ENCODE data around the gene PLOD2. TPM values are rescaled to one million over a fixed set of nuclear protein-coding genes. Genes with fewer than 3 reads are reported as not detected.

The PLOD2 gene
- total RNA-seq, 4 donors from 2014 or later = 110 to 171 (median 156) TPM

DNA sequence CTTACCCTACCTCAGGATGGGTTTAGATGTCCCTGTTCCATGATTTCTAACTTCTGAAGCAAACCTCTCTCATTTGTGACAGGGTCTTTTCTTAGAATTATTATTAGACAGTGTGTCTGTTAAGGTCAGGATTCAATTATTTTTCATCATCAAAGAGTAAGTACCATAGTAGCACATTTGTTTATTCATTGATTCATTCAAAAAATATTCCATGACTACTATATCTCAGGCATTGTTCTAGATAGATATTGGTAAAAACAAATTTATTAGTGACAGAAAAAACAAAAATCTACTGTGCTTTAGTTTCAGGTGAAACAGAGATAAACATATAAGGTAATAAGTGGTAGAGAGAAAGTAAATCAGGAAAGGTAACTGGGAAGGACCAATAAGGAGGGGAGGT, 3.5 kb upstream of the PLOD2 start:
- Histone ChIP-seq H3K9me3 (no peaks in the 10 kb centered on the region), H3K27ac (peak overlapping the region; percentile 64 to 96 (median 95)), H3K4me3 (replicated peaks in 1 of 3) (no peak overlapping the region), H3K36me3 (no peaks in the 10 kb centered on the region), H3K4me1 (peaks cover 57 to 59% of the 10 kb centered on the region in 2 donors), H3K27me3 (no peaks in the 10 kb centered on the region)
- intact Hi-C loops (cut with DNase I) = no loop called here
- TF ChIP-seq, protein P1, sequence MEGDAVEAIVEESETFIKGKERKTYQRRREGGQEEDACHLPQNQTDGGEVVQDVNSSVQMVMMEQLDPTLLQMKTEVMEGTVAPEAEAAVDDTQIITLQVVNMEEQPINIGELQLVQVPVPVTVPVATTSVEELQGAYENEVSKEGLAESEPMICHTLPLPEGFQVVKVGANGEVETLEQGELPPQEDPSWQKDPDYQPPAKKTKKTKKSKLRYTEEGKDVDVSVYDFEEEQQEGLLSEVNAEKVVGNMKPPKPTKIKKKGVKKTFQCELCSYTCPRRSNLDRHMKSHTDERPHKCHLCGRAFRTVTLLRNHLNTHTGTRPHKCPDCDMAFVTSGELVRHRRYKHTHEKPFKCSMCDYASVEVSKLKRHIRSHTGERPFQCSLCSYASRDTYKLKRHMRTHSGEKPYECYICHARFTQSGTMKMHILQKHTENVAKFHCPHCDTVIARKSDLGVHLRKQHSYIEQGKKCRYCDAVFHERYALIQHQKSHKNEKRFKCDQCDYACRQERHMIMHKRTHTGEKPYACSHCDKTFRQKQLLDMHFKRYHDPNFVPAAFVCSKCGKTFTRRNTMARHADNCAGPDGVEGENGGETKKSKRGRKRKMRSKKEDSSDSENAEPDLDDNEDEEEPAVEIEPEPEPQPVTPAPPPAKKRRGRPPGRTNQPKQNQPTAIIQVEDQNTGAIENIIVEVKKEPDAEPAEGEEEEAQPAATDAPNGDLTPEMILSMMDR (IDR thresholded peaks at IDR 0.05) = no peak
- TF ChIP-seq POLR2A (IDR thresholded peaks at IDR 0.05) = no peak
- DNase-seq = no peak

DNA sequence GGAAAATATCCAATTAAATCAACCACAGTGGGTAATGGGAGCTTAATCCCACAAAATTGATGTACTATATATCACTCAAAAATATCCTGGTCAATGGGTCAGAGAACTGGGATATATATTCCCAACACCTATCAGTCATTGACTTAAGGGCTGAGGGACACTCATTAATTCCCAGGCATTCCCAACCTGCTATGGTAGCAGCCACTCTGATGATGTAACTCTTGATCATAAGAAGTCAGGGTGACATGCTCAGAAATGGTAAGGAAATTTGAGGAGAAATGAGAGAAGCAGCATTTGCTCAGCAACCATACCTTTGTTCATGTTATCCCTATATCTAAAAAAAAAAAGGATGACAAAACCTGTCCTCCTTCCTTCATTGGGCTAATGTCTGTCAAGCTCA, 3.1 kb upstream of the PLOD2 start:
- Histone ChIP-seq H3K4me3 (replicated peaks in 1 of 3) (no peak overlapping the region), H3K36me3 (no peaks in the 10 kb centered on the region), H3K27me3 (no peaks in the 10 kb centered on the region), H3K27ac (peak overlapping the region; percentile 64 to 96 (median 95)), H3K4me1 (peaks cover 57 to 59% of the 10 kb centered on the region in 2 donors), H3K9me3 (no peaks in the 10 kb centered on the region)
- intact Hi-C loops (cut with DNase I) = no loop called here
- TF ChIP-seq POLR2A (IDR thresholded peaks at IDR 0.05) = no peak
- TF ChIP-seq, protein P1 (IDR thresholded peaks at IDR 0.05) = no peak
- DNase-seq = no peak

DNA sequence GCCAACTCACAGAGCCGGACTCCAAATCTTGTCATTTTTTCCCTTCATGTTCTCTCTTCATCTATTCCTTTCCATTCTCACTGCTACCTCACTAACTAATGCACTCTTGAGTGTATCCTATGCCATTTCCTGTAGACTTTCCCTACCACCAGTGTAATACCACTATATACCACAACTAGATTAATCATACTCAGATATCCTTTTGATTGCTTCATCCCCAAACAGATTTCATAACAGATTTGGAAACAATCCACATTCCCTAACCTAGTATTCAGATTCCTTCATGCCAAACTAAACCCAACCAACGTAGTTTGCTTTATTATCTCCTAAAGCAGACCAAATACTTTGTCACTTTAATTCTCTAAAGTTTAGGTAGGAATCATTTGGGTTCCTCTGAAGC, 2.6 kb upstream of the PLOD2 start:
- Histone ChIP-seq H3K27ac (peak overlapping the region; percentile 64 to 96 (median 95)), H3K27me3 (no peaks in the 10 kb centered on the region), H3K36me3 (no peaks in the 10 kb centered on the region), H3K9me3 (no peaks in the 10 kb centered on the region), H3K4me3 (replicated peaks in 1 of 3) (no peak overlapping the region), H3K4me1 (peaks cover 57 to 60% of the 10 kb centered on the region in 2 donors)
- 62 to 63% methylated on average over 2 of the region's 2 CpGs for WGBS, 2 donors
- no peak for TF ChIP-seq POLR2A (IDR thresholded peaks at IDR 0.05)
- TF ChIP-seq, protein P1 (IDR thresholded peaks at IDR 0.05) = peak in 3 of 6 experiments; percentile 17 to 46 (median 17)
- DNase-seq = no peak
- intact Hi-C loops (cut with DNase I) = no loop called here

DNA sequence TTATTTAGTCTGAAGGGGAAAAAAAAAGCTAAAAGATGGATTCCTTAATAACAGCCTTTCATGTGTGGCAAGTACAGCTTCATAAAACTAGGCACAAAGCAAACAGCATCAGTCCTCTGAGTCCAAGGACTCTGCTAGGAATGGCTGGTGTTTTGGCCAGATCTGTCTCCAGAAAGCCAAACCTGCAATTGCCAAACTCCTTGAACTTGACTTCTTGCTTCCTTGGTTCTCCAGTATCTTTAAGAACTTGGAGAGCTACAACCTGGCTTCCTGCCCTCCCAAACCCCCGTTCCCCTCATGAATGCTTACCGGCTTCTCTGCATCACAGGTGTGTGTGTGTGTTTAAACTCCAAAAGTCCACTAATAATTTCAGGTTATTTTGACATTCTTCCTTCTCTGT, 1.6 kb upstream of the PLOD2 start:
- H3K36me3 ChIP-seq = no peaks in the 10 kb centered on the region
- peaks cover 57 to 68% of the 10 kb centered on the region in 2 donors for H3K4me1 ChIP-seq
- H3K4me3 ChIP-seq (replicated peaks in 1 of 3) = no peak overlapping the region
- H3K27me3 ChIP-seq = no peaks in the 10 kb centered on the region
- DNase-seq = peak; percentile 76 to 77
- 43 to 45% methylated on average over 2 of the region's 2 CpGs for WGBS, 2 donors
- peak in 1 of 2 donors; percentile 50 for TF ChIP-seq POLR2A (IDR thresholded peaks at IDR 0.05)
- TF ChIP-seq, protein P1 (IDR thresholded peaks at IDR 0.05) = no peak
- no peaks in the 10 kb centered on the region for H3K9me3 ChIP-seq
- intact Hi-C loops (cut with DNase I) = no loop called here
- H3K27ac ChIP-seq = peak overlapping the region; percentile 95 to 97 (median 96)

DNA sequence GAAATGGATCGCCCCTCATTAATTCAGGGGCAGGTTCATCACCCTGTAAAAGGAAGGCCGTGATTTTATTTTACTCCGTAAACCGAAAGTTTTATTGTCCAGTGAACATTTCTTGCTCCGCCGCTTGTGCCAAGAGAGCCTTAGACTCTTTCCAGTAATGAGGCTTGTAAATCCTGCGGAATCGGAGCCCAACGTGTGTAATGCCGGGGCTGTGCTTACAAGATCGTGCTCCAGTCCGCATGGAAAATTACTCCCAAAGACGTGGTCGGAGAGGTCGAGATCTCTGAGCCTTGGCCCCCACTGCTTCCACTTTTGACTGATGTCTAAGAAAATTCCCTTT, 649 bp upstream of the PLOD2 start:
- WGBS, 2 donors = 0 to 10% methylated on average over 15 of the region's 15 CpGs
- H3K4me1 ChIP-seq = peaks cover 52 to 63% of the 10 kb centered on the region in 2 donors

More for the DNA sequence above, 649 bp upstream of the PLOD2 start:
- Histone ChIP-seq H3K9me3 (no peaks in the 10 kb centered on the region), H3K4me3 (replicated peaks in 1 of 3) (peak overlapping the region; percentile 69 to 86 (median 70)), H3K27ac (peak overlapping the region; percentile 95 to 97 (median 96)), H3K36me3 (no peaks in the 10 kb centered on the region), H3K27me3 (no peaks in the 10 kb centered on the region)
- DNase-seq = peak; percentile 50 to 55
- intact Hi-C loops (cut with DNase I) = no loop called here
- TF ChIP-seq, protein P1 (IDR thresholded peaks at IDR 0.05) = no peak

All from thyroid gland (tissue), 4 donors.